ENCODE data around the gene DCBLD1.
A peak's percentile ranks its signal among the peaks of the same experiment; 100 is the strongest.

Gene DCBLD1

DNA sequence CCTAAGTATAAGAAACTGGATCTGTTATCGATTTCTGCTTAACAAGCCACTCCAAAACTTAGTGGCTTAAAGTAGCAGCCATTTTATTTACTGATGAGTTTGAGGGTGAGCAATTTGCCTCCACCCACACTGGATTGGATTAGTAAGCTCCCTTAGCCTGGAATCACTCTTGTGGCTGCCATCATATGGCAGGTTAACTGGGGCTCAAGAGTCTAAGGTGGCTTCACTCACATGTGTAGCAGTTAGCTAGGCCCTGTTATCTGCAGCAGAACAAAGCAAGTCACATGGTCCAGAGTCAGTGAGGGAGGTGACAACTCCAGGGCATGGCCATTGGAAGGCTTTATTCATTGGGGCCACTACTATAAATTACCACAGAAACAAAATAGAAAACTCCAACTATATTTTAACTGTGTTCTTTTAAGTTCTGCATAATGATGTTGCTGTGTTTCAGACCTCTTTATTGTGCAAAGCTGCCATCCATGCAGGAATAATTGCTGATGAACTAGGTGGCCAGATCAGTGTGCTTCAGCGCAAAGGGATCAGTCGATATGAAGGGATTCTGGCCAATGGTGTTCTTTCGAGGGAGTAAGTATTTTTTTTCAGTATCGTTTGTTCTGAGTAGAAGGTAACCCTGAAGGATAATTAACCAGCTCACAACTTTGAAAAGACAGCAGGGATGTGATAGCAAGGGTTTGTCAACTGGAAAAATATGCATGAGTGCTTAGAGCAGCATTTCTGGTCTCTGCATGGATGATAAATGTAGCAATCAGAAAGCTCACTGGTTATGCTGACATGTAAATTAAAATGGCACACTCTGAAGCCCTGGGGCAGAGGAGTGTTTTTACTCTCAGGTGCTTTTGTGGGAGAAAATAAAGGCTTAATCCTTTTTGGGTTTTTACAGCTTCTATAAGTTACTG, 49.6 kb downstream of the DCBLD1 start:
- DNase-seq: no peak

DNA sequence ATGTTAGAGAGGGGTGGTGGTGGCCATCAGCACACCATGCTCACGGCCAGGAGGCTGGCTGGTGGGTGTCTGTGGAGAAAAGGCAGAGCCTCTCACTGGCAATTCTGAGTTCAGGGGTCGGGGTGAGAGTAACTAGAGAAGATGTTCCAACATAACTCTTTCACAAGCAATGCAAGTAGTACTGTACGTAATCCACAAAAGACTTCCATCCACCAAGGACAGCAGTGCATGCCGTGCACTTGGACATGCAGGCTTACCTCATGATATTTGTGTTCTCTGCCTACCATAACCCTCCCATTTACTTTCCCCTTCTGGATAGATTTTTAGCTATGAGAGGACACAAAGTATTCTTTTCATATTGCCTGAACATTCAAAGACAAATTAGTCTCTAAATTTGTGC, 51.3 kb downstream of the DCBLD1 start:
- no peak for DNase-seq

DNA sequence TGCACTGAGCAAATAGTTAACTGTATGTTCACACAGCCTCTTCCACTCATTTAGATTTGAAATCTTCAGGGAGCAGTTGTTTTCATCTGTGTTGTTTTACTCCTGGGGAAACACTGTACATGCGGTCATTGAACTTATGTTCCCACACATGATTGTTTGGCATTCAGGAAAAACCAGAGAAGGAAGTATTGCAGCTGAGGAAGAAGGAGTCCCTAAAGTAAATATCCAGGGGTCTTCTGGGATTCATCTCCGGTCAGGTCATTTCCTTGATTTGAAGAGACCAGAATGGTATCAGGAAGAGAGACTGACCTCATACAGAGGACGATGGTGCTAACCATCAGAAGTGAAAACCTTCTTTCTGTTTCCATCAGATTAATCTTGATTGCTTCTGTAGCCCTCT, 52.5 kb downstream of the DCBLD1 start:
- no peak for DNase-seq

- no peak for DNase-seq
Observed at GRCh38 chr6:117536317-117536716, 53.8 kb downstream of the DCBLD1 start.

- DNase-seq: no peak
Observed at GRCh38 chr6:117538615-117539014, 56.1 kb downstream of the DCBLD1 start.

DNA sequence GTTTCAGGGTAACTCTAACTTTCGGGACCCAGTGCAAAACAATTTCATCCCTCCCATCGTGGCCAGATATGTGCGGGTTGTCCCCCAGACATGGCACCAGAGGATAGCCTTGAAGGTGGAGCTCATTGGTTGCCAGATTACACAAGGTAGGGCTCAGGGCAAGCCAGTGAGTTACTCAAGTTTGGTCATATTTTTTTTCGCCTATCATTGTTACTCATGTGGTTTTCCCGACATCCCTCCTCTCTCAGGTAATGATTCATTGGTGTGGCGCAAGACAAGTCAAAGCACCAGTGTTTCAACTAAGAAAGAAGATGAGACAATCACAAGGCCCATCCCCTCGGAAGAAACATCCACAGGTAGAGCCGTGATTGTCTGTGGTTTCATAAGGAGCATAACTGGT, 58.2 kb downstream of the DCBLD1 start:
- no peak for DNase-seq

GRCh38 chr6:117542493-117542892, 60.0 kb downstream of the DCBLD1 start:
- DNase-seq: no peak

DNA sequence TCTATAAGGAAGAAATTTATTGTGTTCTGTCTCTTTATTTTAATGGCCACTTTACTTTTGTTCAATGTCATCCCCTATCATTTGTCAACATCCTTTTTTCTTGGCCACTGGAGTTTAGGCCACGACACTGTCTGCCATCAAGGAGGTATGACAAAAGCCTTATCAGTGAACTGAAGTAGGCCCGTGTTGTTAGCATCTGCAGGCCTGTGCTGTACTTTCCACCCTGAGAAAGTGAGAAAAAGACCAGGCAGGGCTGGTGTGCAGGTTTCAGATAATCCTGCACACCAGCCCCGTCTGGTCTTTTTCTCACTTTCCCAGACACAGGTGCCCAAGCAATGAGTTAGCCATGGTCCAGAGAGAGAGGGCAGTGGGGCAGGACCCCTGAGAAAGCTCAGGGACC, 62.2 kb downstream of the DCBLD1 start:
- DNase-seq: no peak

DNA sequence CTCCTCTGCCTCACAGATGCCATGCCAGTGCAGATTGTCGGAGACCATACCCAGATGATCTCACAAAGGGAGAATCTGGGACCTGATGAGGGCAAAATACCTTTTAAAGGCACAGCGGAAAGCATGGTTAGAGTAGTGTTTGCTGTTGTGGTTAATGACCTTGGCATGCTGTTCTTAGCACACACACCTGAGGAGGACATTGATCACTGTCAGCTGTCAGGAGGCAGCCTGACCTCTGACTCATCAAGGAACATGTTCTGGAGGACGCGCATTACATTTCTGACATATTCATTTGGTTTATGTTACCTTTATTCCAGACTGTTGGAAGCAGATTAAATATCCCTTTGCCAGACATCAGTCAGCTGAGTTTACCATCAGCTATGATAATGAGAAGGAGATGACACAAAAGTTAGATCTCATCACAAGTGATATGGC, 62.7 kb downstream of the DCBLD1 start:
- DNase-seq: no peak

- no peak for DNase-seq
Observed at GRCh38 chr6:117546674-117547073, 64.2 kb downstream of the DCBLD1 start.

GRCh38 chr6:117547688-117548621, 65.5 kb downstream of the DCBLD1 start:
- peak; percentile 40 for DNase-seq

DNA sequence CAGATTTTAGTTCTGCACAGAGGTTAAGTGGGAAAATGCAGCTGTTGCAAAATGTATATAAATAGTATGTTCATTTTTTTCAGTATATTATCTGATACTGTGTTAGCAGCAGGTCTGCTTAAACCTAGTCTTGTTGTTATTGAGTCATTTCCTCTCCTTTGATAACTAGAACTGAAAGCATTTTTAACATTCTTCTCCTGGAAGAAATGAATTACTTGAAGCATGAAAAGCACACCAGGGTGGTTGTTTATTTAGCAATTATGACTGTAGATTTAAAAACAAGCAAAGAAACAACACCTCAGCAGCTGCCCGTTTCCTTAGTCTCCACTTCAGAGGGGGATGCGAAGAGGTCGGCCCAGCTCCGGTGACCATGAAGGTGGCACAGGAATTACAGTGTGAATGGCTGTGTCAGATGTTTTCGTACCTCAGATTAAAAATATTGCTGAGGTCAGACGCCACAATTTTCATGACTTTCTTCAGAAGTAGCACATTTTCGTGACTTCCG, 66.4 kb downstream of the DCBLD1 start:
- no peak for DNase-seq

DNA sequence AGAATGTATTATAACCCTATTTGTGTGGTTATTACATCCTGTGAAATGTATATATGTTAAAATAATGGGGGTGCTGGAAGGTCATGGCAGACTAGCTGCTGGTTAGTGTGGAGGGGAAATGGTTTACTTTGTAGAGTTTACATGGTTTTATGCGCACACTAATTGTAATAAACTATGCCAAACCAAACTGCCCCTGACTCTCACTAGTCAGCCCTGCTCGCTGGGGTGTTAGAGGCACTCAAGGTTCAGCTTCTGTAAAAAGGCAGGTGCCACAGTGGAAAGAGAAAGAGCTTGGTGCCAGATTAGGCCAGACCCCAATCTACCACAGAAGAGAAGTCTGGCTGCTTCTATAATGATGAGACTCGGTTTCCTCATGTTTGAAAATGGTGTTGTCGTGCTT, 67.1 kb downstream of the DCBLD1 start:
- no peak for DNase-seq

- no peak for DNase-seq
Observed at GRCh38 chr6:117550078-117550600, 67.7 kb downstream of the DCBLD1 start.

DNA sequence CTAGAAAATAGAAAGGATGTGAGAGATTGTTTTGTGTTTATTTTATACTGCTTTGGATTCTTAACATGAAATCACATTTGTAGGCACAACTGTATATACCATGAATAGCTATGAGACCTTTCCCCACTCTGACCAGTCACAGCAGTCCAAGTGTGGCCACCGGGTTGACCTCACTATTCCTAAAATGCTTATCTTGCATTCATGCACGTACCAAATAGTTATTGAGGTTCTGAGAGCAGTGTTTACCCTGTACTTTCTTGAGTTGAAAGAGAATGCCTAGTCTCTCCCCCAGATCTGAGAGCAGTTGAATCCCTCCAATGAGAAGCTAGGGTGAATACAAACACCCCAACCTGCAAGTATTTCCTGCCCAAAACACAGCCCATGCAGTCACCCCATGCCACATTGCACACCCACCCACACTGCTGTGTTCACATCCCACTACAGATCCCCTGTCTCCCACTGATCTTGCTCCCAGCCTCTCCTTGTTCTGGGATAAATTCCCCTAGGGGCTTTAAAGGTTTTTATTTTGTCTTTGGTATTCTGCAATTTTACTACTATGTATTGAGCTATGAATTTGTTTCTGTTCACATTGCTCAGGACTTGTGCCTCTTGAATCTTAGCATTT, 68.3 kb downstream of the DCBLD1 start:
- DNase-seq: no peak

DNA sequence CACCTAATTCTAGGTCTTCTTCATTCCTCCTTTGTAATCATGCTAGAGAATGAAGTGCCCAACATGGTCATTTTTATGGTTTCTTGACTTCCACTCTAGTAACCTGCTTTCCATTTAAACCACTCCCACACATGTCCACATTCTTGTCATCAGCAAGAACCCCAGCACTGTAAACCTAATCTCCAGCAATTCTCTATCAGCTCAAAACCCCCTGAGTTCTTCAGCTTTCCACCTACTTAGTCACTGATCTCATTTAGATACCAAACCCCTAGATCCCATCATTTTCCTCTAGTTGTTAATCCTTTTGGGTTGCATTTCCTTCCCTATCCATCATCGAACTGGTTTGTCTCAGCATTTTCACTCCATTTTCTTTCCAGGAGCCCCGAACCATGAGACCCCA, 70.1 kb downstream of the DCBLD1 start:
- DNase-seq: no peak

DNA sequence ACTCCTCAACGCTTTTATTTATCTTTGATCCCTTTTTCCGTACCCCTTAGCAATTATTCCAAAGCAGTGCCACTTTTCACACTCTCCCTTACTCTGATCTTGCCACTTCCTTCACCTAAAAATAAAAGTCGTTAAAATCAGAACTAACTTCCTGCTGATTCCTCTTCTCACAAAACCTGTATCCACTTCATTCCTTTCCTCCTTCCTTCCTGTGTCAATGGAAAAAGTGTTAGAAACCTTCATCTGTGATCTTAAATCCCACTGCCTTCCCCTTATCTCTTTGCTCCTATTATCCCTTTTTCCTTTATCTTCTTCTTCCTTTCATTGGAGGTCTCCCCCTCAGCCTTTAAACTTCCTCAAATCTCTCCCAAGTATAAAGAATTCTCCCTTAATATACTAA, 70.7 kb downstream of the DCBLD1 start:
- no peak for DNase-seq

- no peak for DNase-seq
Observed at GRCh38 chr6:117555262-117555849, 72.9 kb downstream of the DCBLD1 start.

- DNase-seq: peak; percentile 25
Observed at GRCh38 chr6:117555882-117556498, 73.5 kb downstream of the DCBLD1 start.

DNA sequence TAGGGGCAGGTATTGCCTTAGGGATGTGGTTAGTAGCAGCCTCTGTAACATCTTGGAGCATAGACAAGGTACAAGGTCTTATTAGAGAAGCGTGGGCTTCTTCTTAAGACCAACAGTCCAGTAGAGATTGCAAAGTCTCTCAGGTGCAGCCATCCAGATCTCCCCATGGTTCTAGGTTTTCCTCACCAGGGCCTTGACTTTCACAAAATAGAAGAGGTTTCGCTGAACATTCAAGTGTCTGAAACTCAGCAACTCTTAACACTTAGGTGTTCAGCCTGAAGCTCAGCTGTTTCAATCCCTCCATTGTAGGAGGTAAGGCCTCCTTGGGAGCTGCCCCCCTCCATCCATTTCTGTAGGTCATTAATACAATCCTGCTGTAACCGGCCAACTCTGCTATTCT, 75.5 kb downstream of the DCBLD1 start:
- no peak for DNase-seq

DNA sequence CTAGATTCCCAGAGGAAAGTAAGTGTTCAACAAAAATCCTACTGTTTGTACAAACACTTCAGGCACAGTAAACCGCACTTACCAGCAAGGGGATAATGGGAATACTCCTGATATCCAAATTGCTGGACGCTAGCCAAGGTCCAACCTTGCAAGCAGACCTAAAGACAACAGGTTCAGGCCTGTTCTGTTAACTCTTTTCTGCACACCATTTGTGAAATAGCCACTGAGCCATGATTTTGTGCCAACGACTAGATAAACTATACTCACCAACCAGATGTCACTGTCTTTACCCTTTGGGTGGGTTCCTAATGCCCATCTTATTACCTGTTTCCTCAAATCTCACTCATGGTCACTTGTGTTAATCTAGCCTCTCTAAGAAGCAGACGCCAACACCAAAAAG, 76.3 kb downstream of the DCBLD1 start:
- peak; percentile 56 for DNase-seq

- no peak for DNase-seq
Observed at GRCh38 chr6:117559299-117559698, 76.8 kb downstream of the DCBLD1 start.
